Skeletal muscle satellite cell (primary cell): ENCODE results near the gene TCAP.

Source experiments
- H3K27me3 ChIP-seq: 2 replicates; pipeline ENCODE4 v1.7.0; 2013; ENCODE audit warnings: low read length; ENCODE audit not compliant: control insufficient read depth, insufficient read depth
- H3K36me3 ChIP-seq: 2 replicates; pipeline ENCODE4 v1.7.0; 2013; ENCODE audit warnings: mild to moderate bottlenecking, control low read depth, low read length; ENCODE audit not compliant: insufficient read depth
- H3K4me1 ChIP-seq: 2 replicates; pipeline ENCODE4 v1.7.0; 2013; ENCODE audit warnings: low read length; ENCODE audit not compliant: control insufficient read depth, insufficient read depth
- H3K4me2 ChIP-seq: 2 replicates; pipeline ENCODE4 v1.7.0; 2013; ENCODE audit warnings: mild to moderate bottlenecking, low read length
- H3K4me3 ChIP-seq: 2 replicates; pipeline ENCODE4 v1.7.0; 2013; ENCODE audit warnings: low read length
- H3K9ac ChIP-seq: 2 replicates; pipeline ENCODE4 v1.7.0; 2013; ENCODE audit warnings: mild to moderate bottlenecking, low read depth, low read length, moderate library complexity
- H3K9me3 ChIP-seq: replicated peaks from 2 replicates; pipeline ENCODE4 v1.7.0; 2013; ENCODE audit warnings: mild to moderate bottlenecking, control low read depth, low read length

The TCAP gene

DNA sequence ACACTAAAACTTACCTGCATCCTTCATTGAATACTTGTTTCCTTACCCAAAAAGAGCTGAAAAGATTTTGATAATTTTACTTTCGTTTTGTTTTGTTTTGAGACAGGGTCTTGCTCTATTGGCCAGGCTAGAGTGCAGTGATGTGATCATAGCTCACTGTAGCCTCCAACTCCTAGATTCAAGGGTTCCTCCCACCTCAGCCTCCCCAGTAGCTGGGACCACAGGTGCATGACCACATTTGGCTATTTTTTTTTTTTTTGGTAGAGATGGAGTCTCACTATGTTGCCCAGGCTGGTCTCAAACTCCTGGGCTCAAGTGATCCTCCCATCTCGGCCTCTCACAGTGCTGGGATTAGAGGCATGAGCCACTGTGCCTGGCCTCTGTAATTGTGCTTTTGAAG lies 10.0 kb upstream of the TCAP start:
- Histone ChIP-seq H3K4me3 (no peak overlapping the region), H3K9me3 (no peaks in the 10 kb centered on the region), H3K9ac (no peak overlapping the region), H3K27me3 (no peaks in the 10 kb centered on the region), H3K4me1 (no peaks in the 10 kb centered on the region), H3K36me3 (peaks cover 16% of the 10 kb centered on the region), H3K4me2 (no peak overlapping the region)

DNA sequence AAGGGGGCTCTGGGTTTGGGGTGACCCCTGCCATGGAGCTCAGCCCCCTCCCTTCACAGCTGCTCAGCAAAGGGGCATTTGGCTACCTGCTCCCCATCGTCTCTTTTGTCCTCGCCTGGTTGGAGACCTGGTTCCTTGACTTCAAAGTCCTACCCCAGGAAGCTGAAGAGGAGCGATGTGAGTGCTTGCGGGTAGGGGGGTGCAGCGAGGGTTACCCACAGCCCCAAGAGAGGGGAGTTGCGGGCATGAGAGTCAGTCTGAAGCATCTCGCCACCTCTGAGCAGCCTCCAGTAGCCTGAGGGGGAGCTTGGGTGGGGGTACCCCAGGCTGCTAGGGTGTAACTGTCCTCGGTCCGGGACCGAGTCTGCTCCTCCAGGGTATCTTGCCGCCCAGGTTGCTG lies 6.8 kb upstream of the TCAP start:
- Histone ChIP-seq H3K4me2 (no peak overlapping the region), H3K4me1 (no peaks in the 10 kb centered on the region), H3K9me3 (no peaks in the 10 kb centered on the region), H3K4me3 (no peak overlapping the region), H3K27me3 (no peaks in the 10 kb centered on the region), H3K36me3 (peaks cover 36% of the 10 kb centered on the region), H3K9ac (no peak overlapping the region)

DNA sequence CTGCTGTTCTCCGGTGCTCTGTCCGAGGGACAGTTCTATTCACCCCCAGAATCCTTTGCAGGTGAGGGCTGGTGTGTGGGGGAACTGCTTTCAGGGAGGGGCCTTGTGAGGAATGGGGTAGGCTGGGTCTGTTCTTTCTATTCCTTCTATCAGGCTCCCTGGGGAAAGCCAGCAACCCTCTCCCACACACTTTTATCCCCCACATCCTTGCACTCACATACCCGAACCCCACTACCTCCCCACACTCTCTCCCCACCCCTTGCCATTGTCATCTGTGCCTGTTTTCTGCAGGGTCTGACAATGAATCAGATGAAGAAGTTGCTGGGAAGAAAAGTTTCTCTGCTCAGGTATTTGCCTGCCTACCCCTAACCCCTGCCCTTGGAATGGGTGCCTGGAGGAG lies 6.4 kb upstream of the TCAP start:
- peaks cover 35% of the 10 kb centered on the region for H3K36me3 ChIP-seq

DNA sequence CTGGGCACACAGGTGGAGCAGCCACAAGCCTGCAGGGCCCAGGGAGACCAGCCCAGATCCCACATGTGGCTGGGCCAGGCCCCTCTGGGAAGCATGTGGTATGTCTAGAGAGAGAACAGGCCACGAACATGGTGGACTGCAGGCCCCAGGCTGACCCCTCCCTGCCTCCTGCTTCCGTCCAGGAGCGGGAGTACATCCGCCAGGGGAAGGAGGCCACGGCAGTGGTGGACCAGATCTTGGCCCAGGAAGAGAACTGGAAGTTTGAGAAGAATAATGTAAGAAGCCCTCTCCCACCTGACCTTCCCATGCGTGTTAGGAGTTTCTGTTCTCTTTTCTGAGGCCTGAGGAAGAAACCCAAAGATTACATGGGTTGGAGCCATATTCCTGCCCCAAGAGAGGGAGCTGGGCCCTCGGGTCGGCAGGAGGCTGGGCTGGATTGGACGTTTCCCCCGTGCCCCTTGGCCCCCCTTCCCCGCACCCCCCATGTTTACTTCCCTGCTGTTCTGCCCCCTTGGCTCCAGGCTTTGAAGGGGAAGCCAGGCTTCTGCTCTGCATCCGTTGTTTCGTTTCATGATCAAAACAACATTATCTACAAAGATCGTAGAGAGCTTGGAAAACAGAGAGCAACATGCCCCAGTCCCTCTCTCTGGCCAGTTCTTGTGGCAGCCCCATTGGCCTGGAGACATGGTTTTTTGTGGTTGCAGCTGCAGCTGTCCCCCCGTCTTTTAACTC lies 5.7 kb upstream of the TCAP start:
- peaks cover 30% of the 10 kb centered on the region for H3K36me3 ChIP-seq
- H3K4me1 ChIP-seq = peaks cover 5% of the 10 kb centered on the region

More for the DNA sequence above, 6.4 kb upstream of the TCAP start:
- Histone ChIP-seq H3K4me1 (peaks cover 2% of the 10 kb centered on the region), H3K9ac (no peak overlapping the region), H3K4me3 (no peak overlapping the region), H3K27me3 (no peaks in the 10 kb centered on the region), H3K9me3 (no peaks in the 10 kb centered on the region), H3K4me2 (no peak overlapping the region)

DNA sequence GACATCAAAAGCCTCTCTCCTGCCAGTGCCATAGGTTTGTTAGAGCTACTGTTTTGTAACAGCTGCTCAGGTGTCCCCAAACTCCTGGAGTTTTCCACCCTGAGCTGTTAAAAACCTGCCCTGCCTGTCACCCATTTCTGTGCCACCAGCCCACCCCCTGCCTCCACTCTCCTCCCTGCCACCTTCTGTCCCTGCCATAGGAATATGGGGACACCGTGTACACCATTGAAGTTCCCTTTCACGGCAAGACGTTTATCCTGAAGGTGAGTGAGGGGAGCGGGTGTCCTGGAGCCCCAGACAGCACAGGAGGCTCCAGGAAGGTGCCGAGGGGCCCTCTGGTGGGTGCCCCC lies 5.2 kb upstream of the TCAP start:
- peaks cover 5% of the 10 kb centered on the region for H3K4me1 ChIP-seq
- no peaks in the 10 kb centered on the region for H3K9me3 ChIP-seq
- H3K36me3 ChIP-seq = peaks cover 30% of the 10 kb centered on the region
- H3K9ac ChIP-seq = no peak overlapping the region
- no peaks in the 10 kb centered on the region for H3K27me3 ChIP-seq
- H3K4me3 ChIP-seq = no peak overlapping the region
- no peak overlapping the region for H3K4me2 ChIP-seq

More for the DNA sequence above, 5.7 kb upstream of the TCAP start:
- Histone ChIP-seq H3K9me3 (no peaks in the 10 kb centered on the region), H3K4me3 (no peak overlapping the region), H3K9ac (no peak overlapping the region), H3K4me2 (no peak overlapping the region), H3K27me3 (no peaks in the 10 kb centered on the region)

DNA sequence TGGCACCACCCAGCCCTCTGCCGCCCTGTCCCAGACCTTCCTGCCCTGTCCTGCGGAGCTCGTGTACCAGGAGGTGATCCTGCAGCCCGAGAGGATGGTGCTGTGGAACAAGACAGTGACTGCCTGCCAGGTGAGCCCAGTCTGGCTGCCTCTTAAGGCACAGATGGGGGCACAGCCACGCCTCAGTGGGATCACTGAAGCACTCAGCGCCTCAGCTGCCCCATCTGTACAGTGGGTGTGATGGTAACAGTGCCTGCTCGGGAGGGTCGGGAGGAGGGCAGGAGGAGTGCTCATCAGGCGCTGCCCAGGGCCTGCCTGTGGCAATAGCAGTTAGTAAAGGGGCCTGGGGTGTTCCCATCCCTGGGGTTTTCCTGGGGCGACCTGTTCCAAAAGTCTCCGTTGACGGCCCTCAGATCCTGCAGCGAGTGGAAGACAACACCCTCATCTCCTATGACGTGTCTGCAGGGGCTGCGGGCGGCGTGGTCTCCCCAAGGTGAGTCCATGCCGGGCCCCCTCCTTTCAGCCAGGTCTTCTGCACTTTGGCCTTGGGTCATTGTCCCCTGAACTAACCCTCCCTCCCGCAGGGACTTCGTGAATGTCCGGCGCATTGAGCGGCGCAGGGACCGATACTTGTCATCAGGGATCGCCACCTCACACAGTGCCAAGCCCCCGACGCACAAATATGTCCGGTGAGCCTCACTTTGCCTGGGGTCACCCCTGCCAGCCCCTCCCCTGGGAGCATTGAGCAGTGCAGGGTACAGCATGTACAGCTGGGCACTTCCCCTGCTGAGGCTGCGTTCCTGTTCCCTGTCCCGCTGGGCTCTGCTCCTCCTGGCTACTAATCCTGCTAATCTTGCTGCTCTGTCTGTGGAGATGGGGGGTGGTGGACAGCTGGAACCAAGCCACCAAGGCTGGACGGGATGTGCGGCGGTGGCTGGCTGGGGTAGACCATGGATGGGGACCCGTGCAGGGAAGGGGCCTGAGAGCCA lies 4.5 kb upstream of the TCAP start:
- no peaks in the 10 kb centered on the region for H3K9me3 ChIP-seq
- no peak overlapping the region for H3K4me2 ChIP-seq
- H3K27me3 ChIP-seq = peaks cover 4% of the 10 kb centered on the region
- H3K36me3 ChIP-seq = peaks cover 30% of the 10 kb centered on the region
- peaks cover 6% of the 10 kb centered on the region for H3K4me1 ChIP-seq
- no peak overlapping the region for H3K9ac ChIP-seq
- no peak overlapping the region for H3K4me3 ChIP-seq

DNA sequence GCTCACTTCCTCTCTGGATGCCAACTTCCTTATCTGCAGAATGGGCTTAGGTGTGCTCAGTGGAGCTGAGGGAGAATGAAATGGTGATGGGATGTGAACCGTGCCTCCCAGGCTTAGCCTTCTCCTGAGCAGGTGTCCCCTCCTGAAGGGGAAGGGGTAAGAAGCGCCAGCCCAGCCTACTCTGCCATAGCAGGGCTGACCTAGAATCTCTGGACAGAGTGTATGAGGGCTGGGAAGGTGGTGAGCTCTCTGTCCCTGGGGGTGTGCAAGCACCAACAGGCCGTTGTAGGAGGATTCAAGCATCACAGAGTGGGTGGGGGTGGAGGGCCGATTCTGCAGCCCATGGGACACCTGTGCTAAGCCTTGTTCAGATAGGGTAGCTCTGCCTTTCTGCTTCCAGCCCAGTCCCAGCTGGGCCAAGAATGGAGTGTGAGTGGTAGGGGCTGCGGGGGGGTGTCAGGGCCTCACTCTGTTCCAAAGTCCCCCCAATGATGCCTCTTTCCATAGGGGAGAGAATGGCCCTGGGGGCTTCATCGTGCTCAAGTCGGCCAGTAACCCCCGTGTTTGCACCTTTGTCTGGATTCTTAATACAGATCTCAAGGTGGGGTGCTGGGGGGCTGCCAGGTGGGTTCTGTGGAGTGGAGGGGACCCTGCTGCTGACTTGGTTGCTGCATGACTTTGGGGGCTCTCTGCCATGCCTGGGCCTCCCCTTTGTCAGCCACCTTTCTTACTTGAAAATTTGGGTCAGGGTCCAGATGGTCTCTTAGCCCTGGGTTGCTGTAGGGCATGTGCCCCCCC lies 3.2 kb upstream of the TCAP start:
- Histone ChIP-seq H3K4me3 (no peak overlapping the region), H3K4me2 (no peak overlapping the region), H3K27me3 (peaks cover 15% of the 10 kb centered on the region), H3K4me1 (peaks cover 14% of the 10 kb centered on the region), H3K36me3 (peaks cover 30% of the 10 kb centered on the region), H3K9ac (no peak overlapping the region), H3K9me3 (no peaks in the 10 kb centered on the region)

DNA sequence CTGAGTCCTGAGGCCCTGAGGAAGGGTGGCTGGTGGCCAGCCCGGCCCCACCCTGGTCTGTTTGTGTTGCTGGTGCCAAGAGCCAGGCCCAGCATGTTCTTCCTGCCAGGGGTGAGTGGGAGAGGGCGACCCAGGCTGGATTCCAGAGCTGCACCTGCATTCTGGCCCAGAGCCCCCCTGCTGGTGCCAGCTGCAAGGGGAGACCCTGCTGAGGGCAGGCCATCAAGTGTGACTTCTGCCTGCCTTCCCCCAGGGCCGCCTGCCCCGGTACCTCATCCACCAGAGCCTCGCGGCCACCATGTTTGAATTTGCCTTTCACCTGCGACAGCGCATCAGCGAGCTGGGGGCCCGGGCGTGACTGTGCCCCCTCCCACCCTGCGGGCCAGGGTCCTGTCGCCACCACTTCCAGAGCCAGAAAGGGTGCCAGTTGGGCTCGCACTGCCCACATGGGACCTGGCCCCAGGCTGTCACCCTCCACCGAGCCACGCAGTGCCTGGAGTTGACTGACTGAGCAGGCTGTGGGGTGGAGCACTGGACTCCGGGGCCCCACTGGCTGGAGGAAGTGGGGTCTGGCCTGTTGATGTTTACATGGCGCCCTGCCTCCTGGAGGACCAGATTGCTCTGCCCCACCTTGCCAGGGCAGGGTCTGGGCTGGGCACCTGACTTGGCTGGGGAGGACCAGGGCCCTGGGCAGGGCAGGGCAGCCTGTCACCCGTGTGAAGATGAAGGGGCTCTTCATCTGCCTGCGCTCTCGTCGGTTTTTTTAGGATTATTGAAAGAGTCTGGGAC lies 2.4 kb upstream of the TCAP start:
- Histone ChIP-seq H3K9me3 (no peaks in the 10 kb centered on the region), H3K27me3 (peaks cover 23% of the 10 kb centered on the region), H3K4me3 (no peak overlapping the region), H3K36me3 (peaks cover 27% of the 10 kb centered on the region), H3K9ac (no peak overlapping the region), H3K4me2 (no peak overlapping the region), H3K4me1 (peaks cover 20% of the 10 kb centered on the region)

DNA sequence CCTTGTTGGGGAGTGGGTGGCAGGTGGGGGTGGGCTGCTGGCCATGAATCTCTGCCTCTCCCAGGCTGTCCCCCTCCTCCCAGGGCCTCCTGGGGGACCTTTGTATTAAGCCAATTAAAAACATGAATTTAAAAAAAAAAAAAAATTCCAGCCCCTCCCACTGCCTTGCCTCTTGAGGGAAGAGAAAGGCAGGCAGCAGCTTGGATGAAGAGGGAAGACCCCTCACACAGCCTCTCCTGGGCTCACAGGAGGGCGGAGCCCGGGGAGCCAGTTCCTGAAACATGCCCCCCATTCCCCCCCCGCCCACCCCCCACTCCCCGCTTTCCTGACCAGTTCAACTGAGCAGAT lies 1.8 kb upstream of the TCAP start:
- H3K4me3 ChIP-seq = no peak overlapping the region
- H3K4me1 ChIP-seq = peaks cover 22% of the 10 kb centered on the region
- H3K9ac ChIP-seq = no peak overlapping the region
- H3K9me3 ChIP-seq = no peaks in the 10 kb centered on the region
- peaks cover 22% of the 10 kb centered on the region for H3K36me3 ChIP-seq
- no peak overlapping the region for H3K4me2 ChIP-seq
- peaks cover 24% of the 10 kb centered on the region for H3K27me3 ChIP-seq

DNA sequence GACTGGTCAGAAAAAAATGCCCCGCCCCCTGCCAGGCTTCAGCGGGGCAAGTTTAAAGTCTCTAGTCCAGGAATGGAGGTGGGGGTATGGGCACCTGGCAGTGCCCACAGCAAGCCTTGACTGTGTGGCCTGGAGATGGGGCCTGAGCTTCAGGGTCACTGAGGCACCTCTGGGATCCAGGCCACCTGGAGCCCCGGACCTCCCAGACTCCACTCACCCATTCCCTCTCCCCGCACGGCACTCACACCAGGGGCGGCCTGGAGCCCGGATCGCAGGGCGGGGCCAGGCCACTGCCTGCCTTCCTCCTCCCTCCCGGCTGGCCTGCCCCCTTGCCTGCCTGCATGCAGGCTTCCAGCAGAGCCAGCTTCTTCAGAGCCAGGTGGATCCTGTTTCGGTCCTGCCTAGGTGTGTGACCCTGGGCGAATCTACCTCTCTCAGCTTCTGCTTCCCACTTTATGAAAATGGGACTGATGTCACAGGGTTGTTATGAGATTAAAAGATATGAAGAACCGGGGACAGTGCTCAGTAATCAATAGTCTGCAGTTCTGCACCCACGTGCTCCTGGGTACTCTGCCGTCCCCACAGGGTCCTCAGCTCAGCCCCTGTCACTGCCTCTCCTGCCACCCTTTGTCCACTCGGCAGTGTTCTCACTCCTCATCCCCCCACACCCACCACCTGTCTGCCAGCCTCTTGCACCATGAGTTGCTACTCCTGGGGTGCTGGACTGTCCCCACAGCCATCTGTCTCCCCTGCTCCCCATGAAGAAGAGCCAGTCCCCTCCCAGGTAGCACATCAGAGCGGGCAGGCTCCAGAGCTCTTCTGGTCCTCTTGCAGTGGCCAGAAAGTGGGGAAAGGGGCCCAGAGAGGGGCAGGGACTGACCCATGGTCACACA lies 1.2 kb upstream of the TCAP start:
- Histone ChIP-seq H3K4me2 (no peak overlapping the region), H3K9me3 (no peaks in the 10 kb centered on the region), H3K9ac (no peak overlapping the region), H3K36me3 (peaks cover 21% of the 10 kb centered on the region), H3K4me1 (peaks cover 26% of the 10 kb centered on the region), H3K4me3 (no peak overlapping the region), H3K27me3 (peaks cover 29% of the 10 kb centered on the region)
